ENCODE data around the gene ARSG.

DNA sequence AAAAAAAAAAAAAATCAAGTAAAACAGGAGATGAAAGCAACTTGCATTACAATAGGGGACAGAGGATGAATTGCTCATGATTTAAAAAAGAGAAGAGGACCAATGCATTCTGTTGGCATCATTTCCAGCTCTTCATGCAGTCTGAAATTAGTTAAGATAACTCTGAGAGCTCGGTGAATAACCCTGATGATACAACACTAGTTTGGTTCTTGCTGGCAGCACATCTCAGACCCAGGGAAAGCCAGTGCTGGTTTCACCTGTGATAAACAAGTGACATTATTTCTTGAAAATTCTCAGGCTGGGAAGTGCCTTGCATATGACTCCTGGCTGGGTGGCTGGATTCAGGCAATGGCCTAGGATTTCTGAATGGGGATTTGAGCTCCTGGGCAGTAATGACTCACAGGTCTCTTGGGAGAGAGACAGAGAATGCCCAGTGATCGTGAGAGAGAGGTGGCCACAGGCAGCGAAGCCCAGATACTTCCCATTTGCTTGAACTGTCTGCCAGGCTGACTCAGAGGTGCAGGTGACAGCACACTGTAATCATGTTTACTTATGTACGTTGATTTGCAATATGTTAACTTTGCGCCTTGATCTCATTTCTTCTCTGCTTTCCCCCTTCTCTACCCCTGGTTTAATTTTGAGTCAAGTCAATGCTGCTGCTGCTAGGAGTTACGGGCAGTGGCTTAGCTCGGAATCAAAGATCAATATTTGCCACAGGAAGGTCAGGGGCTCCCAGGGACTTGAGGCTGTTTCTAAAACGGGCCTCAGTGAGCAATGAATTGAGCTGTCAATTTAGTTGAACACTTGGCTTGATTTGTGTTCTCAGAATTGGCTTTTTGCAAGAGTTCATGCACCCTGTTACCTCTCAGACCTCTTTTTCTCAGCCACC, 27.1 kb downstream of the ARSG start:
- TF ChIP-seq, protein P1, sequence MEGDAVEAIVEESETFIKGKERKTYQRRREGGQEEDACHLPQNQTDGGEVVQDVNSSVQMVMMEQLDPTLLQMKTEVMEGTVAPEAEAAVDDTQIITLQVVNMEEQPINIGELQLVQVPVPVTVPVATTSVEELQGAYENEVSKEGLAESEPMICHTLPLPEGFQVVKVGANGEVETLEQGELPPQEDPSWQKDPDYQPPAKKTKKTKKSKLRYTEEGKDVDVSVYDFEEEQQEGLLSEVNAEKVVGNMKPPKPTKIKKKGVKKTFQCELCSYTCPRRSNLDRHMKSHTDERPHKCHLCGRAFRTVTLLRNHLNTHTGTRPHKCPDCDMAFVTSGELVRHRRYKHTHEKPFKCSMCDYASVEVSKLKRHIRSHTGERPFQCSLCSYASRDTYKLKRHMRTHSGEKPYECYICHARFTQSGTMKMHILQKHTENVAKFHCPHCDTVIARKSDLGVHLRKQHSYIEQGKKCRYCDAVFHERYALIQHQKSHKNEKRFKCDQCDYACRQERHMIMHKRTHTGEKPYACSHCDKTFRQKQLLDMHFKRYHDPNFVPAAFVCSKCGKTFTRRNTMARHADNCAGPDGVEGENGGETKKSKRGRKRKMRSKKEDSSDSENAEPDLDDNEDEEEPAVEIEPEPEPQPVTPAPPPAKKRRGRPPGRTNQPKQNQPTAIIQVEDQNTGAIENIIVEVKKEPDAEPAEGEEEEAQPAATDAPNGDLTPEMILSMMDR (IDR thresholded peaks at IDR 0.05; ENCODE audit: insufficient read depth, low read length, poor library complexity, severe bottlenecking): no peak
- no peak for TF ChIP-seq EZH2phosphoT487 (conservative IDR thresholded peaks at IDR 0.05; ENCODE audit: low read length)

Data from SU-DHL-6 (cell line).